ENCODE data around the gene WNT4.

DNA sequence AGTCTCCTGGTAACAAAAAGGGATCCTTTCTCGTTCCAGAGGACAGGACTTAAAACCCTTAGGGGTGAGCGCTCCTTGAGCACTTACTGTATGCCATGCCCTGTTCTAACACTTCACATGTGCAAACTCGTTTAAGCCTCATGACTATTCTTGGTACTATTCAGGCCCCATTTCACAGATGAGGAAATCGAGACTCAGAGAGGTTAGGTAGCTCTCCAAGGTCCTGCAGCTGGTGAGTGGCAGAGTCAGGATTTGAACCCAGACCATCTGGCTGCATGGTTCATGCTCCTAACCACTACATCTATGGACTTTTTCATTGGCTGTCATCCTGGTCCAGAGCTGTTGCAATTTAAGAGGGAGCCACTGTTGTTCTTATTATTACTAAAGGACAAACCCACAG is 46.7 kb upstream of the WNT4 start:
- TF ChIP-seq, protein P1, sequence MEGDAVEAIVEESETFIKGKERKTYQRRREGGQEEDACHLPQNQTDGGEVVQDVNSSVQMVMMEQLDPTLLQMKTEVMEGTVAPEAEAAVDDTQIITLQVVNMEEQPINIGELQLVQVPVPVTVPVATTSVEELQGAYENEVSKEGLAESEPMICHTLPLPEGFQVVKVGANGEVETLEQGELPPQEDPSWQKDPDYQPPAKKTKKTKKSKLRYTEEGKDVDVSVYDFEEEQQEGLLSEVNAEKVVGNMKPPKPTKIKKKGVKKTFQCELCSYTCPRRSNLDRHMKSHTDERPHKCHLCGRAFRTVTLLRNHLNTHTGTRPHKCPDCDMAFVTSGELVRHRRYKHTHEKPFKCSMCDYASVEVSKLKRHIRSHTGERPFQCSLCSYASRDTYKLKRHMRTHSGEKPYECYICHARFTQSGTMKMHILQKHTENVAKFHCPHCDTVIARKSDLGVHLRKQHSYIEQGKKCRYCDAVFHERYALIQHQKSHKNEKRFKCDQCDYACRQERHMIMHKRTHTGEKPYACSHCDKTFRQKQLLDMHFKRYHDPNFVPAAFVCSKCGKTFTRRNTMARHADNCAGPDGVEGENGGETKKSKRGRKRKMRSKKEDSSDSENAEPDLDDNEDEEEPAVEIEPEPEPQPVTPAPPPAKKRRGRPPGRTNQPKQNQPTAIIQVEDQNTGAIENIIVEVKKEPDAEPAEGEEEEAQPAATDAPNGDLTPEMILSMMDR (IDR thresholded peaks at IDR 0.05) = no peak
- no peak for TF ChIP-seq EZH2phosphoT487 (IDR thresholded peaks at IDR 0.05)

Measured in neural progenitor cell (in vitro differentiated cells).